Aorta (tissue), 5 donors: Measurements from ENCODE around the gene EMP1. TPM values are rescaled to one million over a fixed set of nuclear protein-coding genes. Genes with fewer than 3 reads are reported as not detected.

Experiments
- ATAC-seq: fragments of 200-7000 bp; cut with Tn5 transposase; one replicate; pipeline ENCODE4 v1.9.1; 2022; ENCODE audit warnings: moderate library complexity; ENCODE audit not compliant: low FRiP score
- DNase-seq, 2 donors: peaks; one replicate each; pipeline ENCODE4 v3.0.0-alpha.2; 2020
- H3K27ac ChIP-seq, 2 donors: one replicate each; pipeline ENCODE4 v1.5.1; 2013; ENCODE audit warnings: low read length in 2 of 2, mild to moderate bottlenecking in 2 of 2, moderate library complexity in 2 of 2, control low read depth in 1 of 2, inconsistent platforms in 1 of 2, low read depth in 1 of 2
- H3K27me3 ChIP-seq, 2 donors: one replicate each; pipeline ENCODE4 v1.6.1; 2013; ENCODE audit warnings: control low read depth in 1 of 2, low read length in 1 of 2, mild to moderate bottlenecking in 1 of 2, moderate library complexity in 1 of 2; ENCODE audit not compliant: insufficient read depth in 2 of 2, control insufficient read depth in 1 of 2
- H3K36me3 ChIP-seq, 2 donors: one replicate each; pipeline ENCODE4 v1.6.1; 2013; ENCODE audit warnings: control low read depth in 1 of 2, low read length in 1 of 2, mild to moderate bottlenecking in 1 of 2; ENCODE audit not compliant: insufficient read depth in 2 of 2, control insufficient read depth in 1 of 2
- H3K4me1 ChIP-seq, 2 donors: one replicate each; pipeline ENCODE4 v1.6.1; 2013; ENCODE audit warnings: low read length in 2 of 2, control low read depth in 1 of 2, mild to moderate bottlenecking in 1 of 2, moderate library complexity in 1 of 2; ENCODE audit not compliant: insufficient read depth in 2 of 2, control insufficient read depth in 1 of 2
- H3K4me3 ChIP-seq, 2 donors: one replicate each; pipeline ENCODE4 v1.5.1; 2013; ENCODE audit warnings: low read length in 2 of 2, control low read depth in 1 of 2, mild to moderate bottlenecking in 1 of 2
- H3K9me3 ChIP-seq: one replicate; pipeline ENCODE4 v1.6.1; 2013; ENCODE audit warnings: mild to moderate bottlenecking, low read length; ENCODE audit not compliant: control insufficient read depth
- WGBS, 2 donors: extraction: QIAGEN DNeasy Blood & Tissue Kit; methylation state at CpG; one replicate each; pipeline ENCODE4 v1.1.7; 2013; 5-methylcytosine and 5-hydroxymethylcytosine counted together
- intact Hi-C, 2 donors: fragments of 100-400 bp; cut with DNase I; formaldehyde crosslinking; loops; one replicate each; pipeline versions ENCODE4 v1.14.2 to v1.15.0; 2022
- polyA plus RNA-seq, 2 donors: library from polyadenylated mRNA; stranded (reverse); fragments of 200-250 nt; gene quantifications; one replicate each; pipeline ENCODE4 v1.2.3, GENCODE V29; 2013
- total RNA-seq, 2 donors: library from RNA; stranded (reverse); fragmentation: NEBNext Ultra II Directional; extraction: Animal tissue kit (Norgen Biotek cat#: 25700); gene quantifications; one replicate each; pipeline ENCODE4 v1.2.1, GENCODE V29; 2021
- donor health status: healthy with polysubstance abuse.
- donor health status: Bipolar disorder and iron deficiency.
- donor health status: DM: no; HTN: no; CAD: no.
- donor health status: DM: no; HTN: no; CAD: no.
- donor health status: DM: yes; HTN: yes; CAD: no.

Gene EMP1
- total and polyA plus RNA-seq, 4 donors, result 32.6 to 594 (median 316) TPM

GRCh38 chr12:13178568-13179210, 17.8 kb upstream of the EMP1 start:
- H3K27me3 ChIP-seq, result no peaks in the 10 kb centered on the region
- ATAC-seq (peak; percentile 59), DNase-seq (peak in 1 of 2 donors; percentile 53)
- no peaks in the 10 kb centered on the region for H3K36me3 ChIP-seq
- H3K4me1 ChIP-seq, result no peaks in the 10 kb centered on the region
- H3K4me3 ChIP-seq, result no peak overlapping the region
- intact Hi-C loops, result no loop called here
- no peak overlapping the region for H3K27ac ChIP-seq
- no peaks in the 10 kb centered on the region for H3K9me3 ChIP-seq
- 37 to 39% methylated on average over 10 of the region's 10 CpGs for WGBS, 2 donors

GRCh38 chr12:13179211-13180074, 17.1 kb upstream of the EMP1 start:
- H3K27ac ChIP-seq, result no peak overlapping the region
- H3K36me3 ChIP-seq, result no peaks in the 10 kb centered on the region
- DNase-seq (peak; percentile 66 to 81), ATAC-seq (peak; percentile 73)
- H3K27me3 ChIP-seq, result no peaks in the 10 kb centered on the region
- H3K4me3 ChIP-seq, result no peak overlapping the region
- H3K9me3 ChIP-seq, result no peaks in the 10 kb centered on the region
- no peaks in the 10 kb centered on the region for H3K4me1 ChIP-seq
- WGBS, 2 donors, result 28 to 35% methylated on average over 11 of the region's 11 CpGs
- intact Hi-C loops, result no loop called here

GRCh38 chr12:13181375-13182070, 15.0 kb upstream of the EMP1 start:
- Histone ChIP-seq H3K27ac (no peak overlapping the region), H3K4me1 (no peaks in the 10 kb centered on the region), H3K36me3 (no peaks in the 10 kb centered on the region), H3K4me3 (no peak overlapping the region), H3K9me3 (no peaks in the 10 kb centered on the region), H3K27me3 (no peaks in the 10 kb centered on the region)
- WGBS, 2 donors, result 45 to 53% methylated on average over 3 of the region's 3 CpGs
- ATAC-seq (no peak), DNase-seq (no peak)
- intact Hi-C loops, result no loop called here

- H3K27me3 ChIP-seq, result no peaks in the 10 kb centered on the region
- H3K4me3 ChIP-seq, result no peak overlapping the region
- no peaks in the 10 kb centered on the region for H3K4me1 ChIP-seq
- H3K27ac ChIP-seq, result no peak overlapping the region
- 79 to 100% methylated on average over 1 of the region's 1 CpG for WGBS, 2 donors
- no peaks in the 10 kb centered on the region for H3K9me3 ChIP-seq
- H3K36me3 ChIP-seq, result no peaks in the 10 kb centered on the region
- no peak for DNase-seq
- intact Hi-C loops, result no loop called here
- ATAC-seq, result no peak
Observed at GRCh38 chr12:13182881-13183280, 13.6 kb upstream of the EMP1 start.

- Histone ChIP-seq H3K27ac (no peak overlapping the region), H3K4me1 (no peaks in the 10 kb centered on the region), H3K27me3 (no peaks in the 10 kb centered on the region), H3K9me3 (no peaks in the 10 kb centered on the region), H3K4me3 (no peak overlapping the region), H3K36me3 (no peaks in the 10 kb centered on the region)
- intact Hi-C loops, result no loop called here
- DNase-seq (no peak), ATAC-seq (no peak)
Observed at GRCh38 chr12:13183620-13184019, 12.9 kb upstream of the EMP1 start.

GRCh38 chr12:13186302-13186701, 10.2 kb upstream of the EMP1 start:
- intact Hi-C loops, result no loop called here
- 93 to 94% methylated on average over 4 of the region's 4 CpGs for WGBS, 2 donors

GRCh38 chr12:13187399-13187798, 9.1 kb upstream of the EMP1 start:
- Histone ChIP-seq H3K36me3 (no peaks in the 10 kb centered on the region), H3K27me3 (no peaks in the 10 kb centered on the region), H3K9me3 (no peaks in the 10 kb centered on the region), H3K27ac (no peak overlapping the region), H3K4me1 (no peaks in the 10 kb centered on the region), H3K4me3 (no peak overlapping the region)
- intact Hi-C loops, result no loop called here
- ATAC-seq (no peak), DNase-seq (no peak)
- WGBS, 2 donors, result 81 to 84% methylated on average over 4 of the region's 4 CpGs

More at GRCh38 chr12:13186302-13186701, 10.2 kb upstream of the EMP1 start:
- Histone ChIP-seq H3K27me3 (no peaks in the 10 kb centered on the region), H3K9me3 (no peaks in the 10 kb centered on the region), H3K27ac (no peak overlapping the region), H3K4me1 (no peaks in the 10 kb centered on the region), H3K4me3 (no peak overlapping the region), H3K36me3 (no peaks in the 10 kb centered on the region)
- no peak for ATAC-seq
- DNase-seq, result no peak

GRCh38 chr12:13189264-13189663, 7.3 kb upstream of the EMP1 start:
- intact Hi-C loops, result no loop called here
- ATAC-seq (peak; percentile 71), DNase-seq (no peak)

More at GRCh38 chr12:13189264-13189663, 7.3 kb upstream of the EMP1 start:
- Histone ChIP-seq H3K27ac (no peak overlapping the region), H3K4me1 (no peaks in the 10 kb centered on the region), H3K4me3 (no peak overlapping the region), H3K9me3 (no peaks in the 10 kb centered on the region), H3K27me3 (no peaks in the 10 kb centered on the region), H3K36me3 (no peaks in the 10 kb centered on the region)
